Measurements from ENCODE around the gene PPP1R12A. TPM values are rescaled to one million over a fixed set of nuclear protein-coding genes. Genes with fewer than 3 reads are reported as not detected.

The PPP1R12A gene
- total and polyA plus RNA-seq, 2 of the 4 experiments (the other 2 are of a cell fraction) = 47.7 to 112 TPM

DNA sequence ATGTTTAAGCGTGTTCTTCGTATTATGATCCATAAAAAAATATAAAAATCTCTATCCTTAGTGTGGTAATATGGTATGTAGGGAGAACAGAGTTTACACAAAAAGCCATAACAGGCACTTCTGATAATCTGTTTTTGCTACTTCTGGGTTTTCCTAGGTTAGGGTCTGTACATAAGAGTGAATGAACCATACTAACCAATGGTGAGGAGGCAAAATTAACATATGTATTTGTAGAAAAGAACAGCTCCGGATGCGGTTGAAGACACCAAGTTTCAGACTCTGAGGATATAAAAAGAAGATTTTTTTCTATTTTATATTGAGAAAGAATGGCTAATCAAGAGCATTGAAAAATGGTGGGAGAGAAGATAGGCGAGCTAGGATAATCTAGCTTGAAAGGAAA, 40.2 kb upstream of the PPP1R12A start:
- Histone ChIP-seq H3K4me1 (ENCODE audit: control insufficient read depth, insufficient read depth, low read length) (no peaks in the 10 kb centered on the region), H4K5ac (ENCODE audit: low read depth, low read length) (no peak overlapping the region), H2AK9ac (replicated peaks; ENCODE audit: low read depth, low read length, poor library complexity) (no peak overlapping the region), H3K4ac (ENCODE audit: low read depth, low read length) (no peak overlapping the region), H3K27ac (ENCODE audit: insufficient read depth, low read length) (no peak overlapping the region), H3K9me3 (ENCODE audit: control insufficient read depth, insufficient read depth, low read length) (no peaks in the 10 kb centered on the region), H3K27me3 (ENCODE audit: control insufficient read depth, insufficient read depth, low read length) (no peaks in the 10 kb centered on the region), H3K18ac (ENCODE audit: low read depth, low read length) (no peak overlapping the region), H3K56ac (ENCODE audit: extremely low read depth, insufficient read depth, low read length) (no peak overlapping the region), H3K4me2 (ENCODE audit: low read depth, low read length) (no peak overlapping the region), H2BK5ac (ENCODE audit: low read depth, low read length, poor library complexity, severe bottlenecking) (no peak overlapping the region), H3K4me3 (ENCODE audit: insufficient read depth, low read depth, low read length) (no peak overlapping the region), H2AFZ (replicated peaks; ENCODE audit: low read length, poor library complexity) (no peak overlapping the region), H3K14ac (replicated peaks; ENCODE audit: low read depth, low read length) (no peak overlapping the region), H2BK120ac (ENCODE audit: low read depth, low read length) (no peak overlapping the region), H2AK5ac (ENCODE audit: low read depth, low read length) (no peak overlapping the region), H3K79me1 (ENCODE audit: low read depth in 1 of 2, low read length in 2 of 2) (no peaks in the 10 kb centered on the region), H2BK15ac (ENCODE audit: low read depth, low read length) (no peak overlapping the region), H3K9ac (ENCODE audit: low read depth, low read length) (no peak overlapping the region), H4K91ac (ENCODE audit: insufficient read depth, low read depth, low read length) (no peak overlapping the region), H4K8ac (ENCODE audit: low read depth in 2 of 2, low read length in 2 of 2) (no peak overlapping the region), H4K20me1 (ENCODE audit: insufficient read depth, low read length) (no peaks in the 10 kb centered on the region), H3K36me3 (ENCODE audit: control insufficient read depth, insufficient read depth, low read length) (no peaks in the 10 kb centered on the region), H3K23ac (ENCODE audit: low read depth, low read length) (no peak overlapping the region), H3K9me1 (ENCODE audit: insufficient read depth, low read length) (no peaks in the 10 kb centered on the region), H2BK20ac (ENCODE audit: low read depth, low read length) (no peak overlapping the region)
- no peak for ATAC-seq (ENCODE audit: low read depth)
- BruUV-seq (replicated peaks) = no TSS peak
- CTCF ChIA-PET = no interaction called here
- dilution Hi-C loops (cut with HindIII; ENCODE audit: low sequenced_read_pairs, unreplicated experiment) = no loop called here
- WGBS, 2 experiments (ENCODE audit: extremely low coverage in 2 of 2, insufficient read length in 1 of 2) = no CpG with 5 or more reads among the region's 5 CpGs
- in situ Hi-C loops (cut with MboI; ENCODE audit: low sequenced_read_pairs) = no loop called here
- intact Hi-C loops (cut with micrococcal nuclease) = loop anchor here (2.0 kb wide), 1 partner anchor 66 kb away; no protein-coding TSS in a partner anchor
- POLR2A ChIA-PET (ENCODE audit: unreplicated experiment) = no interaction called here
- TF ChIP-seq MXI1 (IDR thresholded peaks at IDR 0.05; ENCODE audit: borderline replicate concordance, low read depth, low read length) (no peak), MAZ (IDR thresholded peaks at IDR 0.05; ENCODE audit: borderline replicate concordance, low read depth, low read length) (no peak), SMC3 (IDR thresholded peaks at IDR 0.05; ENCODE audit: low read depth, low read length) (no peak), FOS (IDR thresholded peaks at IDR 0.05; ENCODE audit: low read depth, low read length) (no peak), NFE2L2 (IDR thresholded peaks at IDR 0.05; ENCODE audit: low read depth, low read length) (no peak), RFX5 (IDR thresholded peaks at IDR 0.05; ENCODE audit: low read depth, low read length) (no peak), CHD1 (IDR thresholded peaks at IDR 0.05; ENCODE audit: low read depth, low read length) (no peak), RAD21 (IDR thresholded peaks at IDR 0.05; ENCODE audit: low read length) (no peak), BHLHE40 (IDR thresholded peaks at IDR 0.05; ENCODE audit: low read depth, low read length) (no peak), RCOR1 (IDR thresholded peaks at IDR 0.05; ENCODE audit: insufficient replicate concordance, low read length) (no peak), POLR2A (IDR thresholded peaks at IDR 0.05; ENCODE audit: low read depth, low read length) (no peak), USF2 (IDR thresholded peaks at IDR 0.05; ENCODE audit: low read depth, low read length) (no peak), CTCF (conservative IDR thresholded peaks at IDR 0.05; ENCODE audit: low read depth, low read length) (no peak), MAFK (IDR thresholded peaks at IDR 0.05; ENCODE audit: low read depth, low read length) (no peak), CEBPB (IDR thresholded peaks at IDR 0.05; ENCODE audit: low read depth, low read length) (no peak)
- TF ChIP-seq, protein P1, sequence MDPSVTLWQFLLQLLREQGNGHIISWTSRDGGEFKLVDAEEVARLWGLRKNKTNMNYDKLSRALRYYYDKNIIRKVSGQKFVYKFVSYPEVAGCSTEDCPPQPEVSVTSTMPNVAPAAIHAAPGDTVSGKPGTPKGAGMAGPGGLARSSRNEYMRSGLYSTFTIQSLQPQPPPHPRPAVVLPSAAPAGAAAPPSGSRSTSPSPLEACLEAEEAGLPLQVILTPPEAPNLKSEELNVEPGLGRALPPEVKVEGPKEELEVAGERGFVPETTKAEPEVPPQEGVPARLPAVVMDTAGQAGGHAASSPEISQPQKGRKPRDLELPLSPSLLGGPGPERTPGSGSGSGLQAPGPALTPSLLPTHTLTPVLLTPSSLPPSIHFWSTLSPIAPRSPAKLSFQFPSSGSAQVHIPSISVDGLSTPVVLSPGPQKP (IDR thresholded peaks at IDR 0.05; ENCODE audit: borderline replicate concordance, low read depth, low read length) = no peak
- no peak for DNase-seq
